ENCODE measurements around the gene ADGRB3. TPM values are rescaled to one million over a fixed set of nuclear protein-coding genes. Genes with fewer than 3 reads are reported as not detected.

The ADGRB3 gene
- total and polyA plus RNA-seq, 10 of the 15 experiments (the other 5 are each of a cell fraction or from before 2014, with no cell fraction given) = 0.03 to 0.06 TPM; not detected in 8

DNA sequence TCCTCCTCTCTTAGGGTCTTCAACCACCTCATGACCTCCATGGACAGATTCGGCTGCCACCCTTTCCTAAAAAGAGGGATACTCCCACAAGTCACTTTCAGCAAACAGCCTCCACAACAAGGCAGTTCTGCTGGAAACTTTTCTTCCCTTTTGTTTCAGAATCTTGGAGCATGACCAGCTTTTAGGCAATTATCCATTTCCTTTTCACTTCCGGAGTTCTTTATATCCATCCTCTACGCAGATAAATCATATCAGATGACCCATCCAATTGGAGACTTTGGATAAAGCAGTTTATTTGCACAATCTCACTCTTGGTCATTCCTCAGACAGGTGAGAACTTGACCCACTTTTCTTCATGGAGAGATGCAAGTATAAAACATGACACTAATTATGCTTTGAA is 763.2 kb downstream of the ADGRB3 start:
- H3K9me3 ChIP-seq (replicated peaks; ENCODE audit: control insufficient read depth, insufficient read depth, low read length) = no peaks in the 10 kb centered on the region
- no peak for TF ChIP-seq KDM1A (IDR thresholded peaks at IDR 0.05; ENCODE audit: borderline replicate concordance)
- H2AFZ ChIP-seq (ENCODE audit: control insufficient read depth, low read depth, low read length) = no peak overlapping the region

DNA sequence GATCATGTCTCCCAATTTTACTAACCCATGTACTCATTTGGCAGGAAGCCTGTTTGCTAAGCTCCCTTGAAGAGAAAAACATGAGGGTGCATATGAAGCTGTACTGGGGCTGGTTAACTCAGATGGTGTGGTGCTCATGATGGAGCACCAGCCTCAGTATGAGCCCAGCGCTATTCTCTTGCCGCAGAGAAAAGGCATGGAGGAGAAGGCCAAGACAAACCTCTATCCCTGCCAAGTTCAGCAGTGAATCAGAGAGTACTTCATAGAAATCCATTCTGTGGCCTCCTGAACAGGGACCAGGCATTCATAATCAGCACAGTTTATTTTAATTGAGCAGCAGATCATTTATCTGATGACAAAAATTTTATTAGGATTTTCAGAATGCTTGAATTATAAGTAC is 763.6 kb downstream of the ADGRB3 start:
- no TSS peak for BruUV-seq (replicated peaks)
- RAD21 ChIA-PET (ENCODE audit: unreplicated experiment) = no interaction called here
- Histone ChIP-seq H2AFZ (ENCODE audit: control insufficient read depth, low read depth, low read length) (no peak overlapping the region), H3K27ac (ENCODE audit: control insufficient read depth, insufficient read depth) (no peak overlapping the region), H3K36me3 (ENCODE audit: control insufficient read depth in 2 of 2, insufficient read depth in 2 of 2, low read length in 1 of 2) (no peaks in the 10 kb centered on the region), H3K9ac (ENCODE audit: control insufficient read depth, insufficient read depth, low read length) (no peak overlapping the region), H4K20me1 (ENCODE audit: control insufficient read depth, insufficient read depth) (no peaks in the 10 kb centered on the region), H3K4me3 (no peak overlapping the region), H3K4me1 (ENCODE audit: control insufficient read depth, insufficient read depth, low read length) (no peaks in the 10 kb centered on the region), H3K79me2 (ENCODE audit: control insufficient read depth, insufficient read depth, low read length) (no peaks in the 10 kb centered on the region), H3K27me3 (replicated peaks in 1 of 2; ENCODE audit: control insufficient read depth in 2 of 2, insufficient read depth in 2 of 2, low read length in 1 of 2) (no peaks in the 10 kb centered on the region), H3K4me2 (ENCODE audit: control insufficient read depth, insufficient read depth) (no peak overlapping the region), H3K9me3 (replicated peaks; ENCODE audit: control insufficient read depth, insufficient read depth, low read length) (no peaks in the 10 kb centered on the region)
- POLR2A ChIA-PET = no interaction called here
- CTCF ChIA-PET = no interaction called here
- WGBS (ENCODE audit: insufficient coverage, insufficient replicate concordance, low lambda C conversion rate, missing lambda C conversion rate) = 95% methylated on average over 2 of the region's 2 CpGs
- DNase-seq (ENCODE audit: low read depth, low spot score) = no peak
- no peak for FAIRE-seq
- in situ Hi-C loops (cut with MboI) = no loop called here
- intact Hi-C loops (cut with micrococcal nuclease; ENCODE audit: unreplicated experiment) = no loop called here
- no peak for ATAC-seq
- SMC1A ChIA-PET (ENCODE audit: uncharacterized antibody, unreplicated experiment) = no interaction called here
- TF ChIP-seq RFX5 (IDR thresholded peaks at IDR 0.05; ENCODE audit: low read depth, low read length) (no peak), NRF1 (conservative IDR thresholded peaks at IDR 0.05; ENCODE audit: low read depth, low read length) (no peak), NFXL1 (IDR thresholded peaks at IDR 0.05; ENCODE audit: borderline replicate concordance) (no peak), HDAC6 (IDR thresholded peaks at IDR 0.05; ENCODE audit: unreplicated experiment) (no peak), CHD1 (IDR thresholded peaks at IDR 0.05; ENCODE audit: low read depth, low read length) (no peak), EP300 (IDR thresholded peaks at IDR 0.05; ENCODE audit: borderline replicate concordance in 1 of 2, control insufficient read depth in 1 of 2, low read depth in 2 of 2, low read length in 2 of 2) (no peak), ASH2L (IDR thresholded peaks at IDR 0.05; ENCODE audit: borderline replicate concordance, low read depth) (no peak), FOXK2 (IDR thresholded peaks at IDR 0.05) (no peak)
- TF ChIP-seq, protein P1, sequence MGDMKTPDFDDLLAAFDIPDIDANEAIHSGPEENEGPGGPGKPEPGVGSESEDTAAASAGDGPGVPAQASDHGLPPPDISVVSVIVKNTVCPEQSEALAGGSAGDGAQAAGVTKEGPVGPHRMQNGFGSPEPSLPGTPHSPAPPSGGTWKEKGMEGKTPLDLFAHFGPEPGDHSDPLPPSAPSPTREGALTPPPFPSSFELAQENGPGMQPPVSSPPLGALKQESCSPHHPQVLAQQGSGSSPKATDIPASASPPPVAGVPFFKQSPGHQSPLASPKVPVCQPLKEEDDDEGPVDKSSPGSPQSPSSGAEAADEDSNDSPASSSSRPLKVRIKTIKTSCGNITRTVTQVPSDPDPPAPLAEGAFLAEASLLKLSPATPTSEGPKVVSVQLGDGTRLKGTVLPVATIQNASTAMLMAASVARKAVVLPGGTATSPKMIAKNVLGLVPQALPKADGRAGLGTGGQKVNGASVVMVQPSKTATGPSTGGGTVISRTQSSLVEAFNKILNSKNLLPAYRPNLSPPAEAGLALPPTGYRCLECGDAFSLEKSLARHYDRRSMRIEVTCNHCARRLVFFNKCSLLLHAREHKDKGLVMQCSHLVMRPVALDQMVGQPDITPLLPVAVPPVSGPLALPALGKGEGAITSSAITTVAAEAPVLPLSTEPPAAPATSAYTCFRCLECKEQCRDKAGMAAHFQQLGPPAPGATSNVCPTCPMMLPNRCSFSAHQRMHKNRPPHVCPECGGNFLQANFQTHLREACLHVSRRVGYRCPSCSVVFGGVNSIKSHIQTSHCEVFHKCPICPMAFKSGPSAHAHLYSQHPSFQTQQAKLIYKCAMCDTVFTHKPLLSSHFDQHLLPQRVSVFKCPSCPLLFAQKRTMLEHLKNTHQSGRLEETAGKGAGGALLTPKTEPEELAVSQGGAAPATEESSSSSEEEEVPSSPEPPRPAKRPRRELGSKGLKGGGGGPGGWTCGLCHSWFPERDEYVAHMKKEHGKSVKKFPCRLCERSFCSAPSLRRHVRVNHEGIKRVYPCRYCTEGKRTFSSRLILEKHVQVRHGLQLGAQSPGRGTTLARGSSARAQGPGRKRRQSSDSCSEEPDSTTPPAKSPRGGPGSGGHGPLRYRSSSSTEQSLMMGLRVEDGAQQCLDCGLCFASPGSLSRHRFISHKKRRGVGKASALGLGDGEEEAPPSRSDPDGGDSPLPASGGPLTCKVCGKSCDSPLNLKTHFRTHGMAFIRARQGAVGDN (IDR thresholded peaks at IDR 0.05) = no peak
- TF ChIP-seq, protein P2, sequence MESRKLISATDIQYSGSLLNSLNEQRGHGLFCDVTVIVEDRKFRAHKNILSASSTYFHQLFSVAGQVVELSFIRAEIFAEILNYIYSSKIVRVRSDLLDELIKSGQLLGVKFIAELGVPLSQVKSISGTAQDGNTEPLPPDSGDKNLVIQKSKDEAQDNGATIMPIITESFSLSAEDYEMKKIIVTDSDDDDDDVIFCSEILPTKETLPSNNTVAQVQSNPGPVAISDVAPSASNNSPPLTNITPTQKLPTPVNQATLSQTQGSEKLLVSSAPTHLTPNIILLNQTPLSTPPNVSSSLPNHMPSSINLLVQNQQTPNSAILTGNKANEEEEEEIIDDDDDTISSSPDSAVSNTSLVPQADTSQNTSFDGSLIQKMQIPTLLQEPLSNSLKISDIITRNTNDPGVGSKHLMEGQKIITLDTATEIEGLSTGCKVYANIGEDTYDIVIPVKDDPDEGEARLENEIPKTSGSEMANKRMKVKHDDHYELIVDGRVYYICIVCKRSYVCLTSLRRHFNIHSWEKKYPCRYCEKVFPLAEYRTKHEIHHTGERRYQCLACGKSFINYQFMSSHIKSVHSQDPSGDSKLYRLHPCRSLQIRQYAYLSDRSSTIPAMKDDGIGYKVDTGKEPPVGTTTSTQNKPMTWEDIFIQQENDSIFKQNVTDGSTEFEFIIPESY (IDR thresholded peaks at IDR 0.05) = no peak

More for the DNA sequence above, 763.2 kb downstream of the ADGRB3 start:
- H3K27me3 ChIP-seq (replicated peaks in 1 of 2; ENCODE audit: control insufficient read depth in 2 of 2, insufficient read depth in 2 of 2, low read length in 1 of 2) = no peaks in the 10 kb centered on the region
- no peaks in the 10 kb centered on the region for H4K20me1 ChIP-seq (ENCODE audit: control insufficient read depth, insufficient read depth)
- ATAC-seq = no peak
- CTCF ChIA-PET = no interaction called here
- H3K36me3 ChIP-seq (ENCODE audit: control insufficient read depth in 2 of 2, insufficient read depth in 2 of 2, low read length in 1 of 2) = no peaks in the 10 kb centered on the region
- 2% methylated on average over 3 of the region's 3 CpGs for WGBS (ENCODE audit: insufficient coverage, insufficient replicate concordance, low lambda C conversion rate, missing lambda C conversion rate)
- intact Hi-C loops (cut with micrococcal nuclease; ENCODE audit: unreplicated experiment) = no loop called here
- no peak overlapping the region for H3K27ac ChIP-seq (ENCODE audit: control insufficient read depth, insufficient read depth)
- no TSS peak for BruUV-seq (replicated peaks)
- no peaks in the 10 kb centered on the region for H3K79me2 ChIP-seq (ENCODE audit: control insufficient read depth, insufficient read depth, low read length)
- no peak for DNase-seq (ENCODE audit: low read depth, low spot score)
- SMC1A ChIA-PET (ENCODE audit: uncharacterized antibody, unreplicated experiment) = no interaction called here
- H3K4me3 ChIP-seq = no peak overlapping the region
- POLR2A ChIA-PET = no interaction called here
- in situ Hi-C loops (cut with MboI) = no loop called here
- no peak overlapping the region for H3K4me2 ChIP-seq (ENCODE audit: control insufficient read depth, insufficient read depth)
- H3K9ac ChIP-seq (ENCODE audit: control insufficient read depth, insufficient read depth, low read length) = no peak overlapping the region
- RAD21 ChIA-PET (ENCODE audit: unreplicated experiment) = no interaction called here
- no peaks in the 10 kb centered on the region for H3K4me1 ChIP-seq (ENCODE audit: control insufficient read depth, insufficient read depth, low read length)
- no peak for FAIRE-seq
